ENCODE measurements around the gene JMJD4. TPM values are rescaled to one million over a fixed set of nuclear protein-coding genes. Genes with fewer than 3 reads are reported as not detected.

Gene JMJD4
- total RNA-seq, 1 donor from 2014 or later: 13.4 TPM

DNA sequence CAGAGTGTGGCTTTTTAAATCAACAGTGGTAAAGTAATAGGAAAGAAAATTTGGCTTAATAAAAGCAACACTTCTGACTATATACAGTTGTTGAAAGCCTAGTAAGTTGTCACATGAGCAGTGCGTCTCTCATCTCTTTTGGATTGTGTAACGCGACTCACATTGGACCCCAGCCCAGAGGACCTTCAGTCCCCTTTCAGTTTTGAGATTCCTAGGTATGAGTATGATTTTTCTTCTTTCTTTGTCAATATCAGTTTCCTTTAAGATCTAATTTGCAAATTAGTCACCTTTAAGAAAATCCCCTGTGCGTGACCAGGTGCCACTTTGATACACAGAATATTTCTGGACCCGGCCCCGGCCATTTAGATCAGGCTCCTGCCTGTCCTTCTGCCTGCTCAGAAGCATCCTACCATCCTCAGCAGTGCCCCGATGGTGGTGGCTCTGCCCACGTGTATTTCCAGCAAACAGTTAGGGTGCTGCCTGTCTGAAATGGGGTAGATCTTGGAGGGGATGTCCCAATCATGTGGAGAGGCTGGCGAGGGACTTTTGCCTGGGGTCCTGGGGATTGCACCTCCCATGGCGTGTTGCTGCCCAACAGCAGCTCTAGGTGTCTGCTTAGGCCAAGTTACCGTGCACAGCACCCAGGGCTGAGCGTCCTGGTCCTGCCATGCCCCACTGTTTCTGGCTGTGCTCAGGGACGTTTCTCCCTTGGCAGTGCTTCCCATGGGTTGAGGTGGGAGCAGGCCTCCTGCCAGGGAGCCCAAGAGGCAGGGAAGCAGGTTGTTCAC, 21.3 kb upstream of the JMJD4 start:
- ATAC-seq (peak; percentile 48), DNase-seq (ENCODE audit: low spot score) (no peak)
- intact Hi-C loops (cut with DNase I): no loop called here

DNA sequence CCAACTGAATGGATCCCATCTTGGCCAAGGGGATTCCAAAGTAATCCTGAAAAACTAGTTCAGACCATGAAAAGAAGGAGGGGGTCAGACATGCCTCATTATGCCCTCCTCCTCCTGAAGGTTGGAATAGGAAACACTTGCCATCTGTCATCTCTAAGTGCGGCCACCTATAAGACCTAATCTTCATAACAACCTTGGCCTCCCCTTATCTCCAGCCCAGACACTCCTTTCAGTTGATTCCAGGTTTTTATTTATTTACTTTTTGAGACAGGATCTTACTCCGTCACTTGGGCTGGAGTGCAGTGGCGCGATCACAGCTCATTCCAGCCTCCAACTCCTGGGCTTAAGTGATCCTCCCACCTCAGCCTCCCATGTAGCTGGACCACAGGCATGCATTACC, 19.9 kb upstream of the JMJD4 start:
- intact Hi-C loops (cut with DNase I): no loop called here
- ATAC-seq (no peak), DNase-seq (ENCODE audit: low spot score) (no peak)

DNA sequence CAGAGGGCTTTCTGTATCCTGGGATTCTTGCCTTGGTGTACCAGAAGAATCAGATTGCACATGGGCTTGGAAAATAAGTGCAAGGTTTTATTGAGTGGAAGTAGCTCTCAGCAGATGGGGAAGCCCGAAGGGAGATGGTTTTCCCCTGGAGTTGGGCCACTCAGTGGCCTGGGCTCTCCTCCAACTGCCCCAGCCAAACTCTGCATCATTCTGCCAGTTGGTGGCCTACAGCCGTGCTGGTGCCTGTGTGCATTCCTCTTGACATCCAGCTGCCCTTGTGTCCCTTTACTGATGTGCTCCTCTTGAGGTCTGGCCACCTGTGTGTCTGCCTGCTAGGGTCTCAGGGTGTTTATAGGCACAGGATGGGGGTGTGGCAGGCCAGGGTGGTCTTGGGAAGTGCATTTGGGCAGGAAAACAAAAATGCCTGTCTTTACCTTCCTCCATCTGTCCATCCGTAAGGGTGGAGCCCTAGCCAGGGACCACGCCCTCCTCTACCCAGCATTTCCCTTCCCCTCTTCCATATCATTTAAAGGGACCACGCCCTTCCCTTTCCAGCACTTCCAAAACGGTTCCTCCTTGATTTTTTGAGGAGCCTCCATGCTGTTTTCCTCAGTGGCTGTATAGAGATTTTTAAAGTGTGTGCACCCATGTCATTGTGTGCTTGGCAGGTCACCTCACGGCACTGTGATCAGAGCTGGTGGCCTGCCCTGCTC, 19.1 kb upstream of the JMJD4 start:
- no peak for DNase-seq (ENCODE audit: low spot score)
- peak; percentile 13 for ATAC-seq
- intact Hi-C loops (cut with DNase I): no loop called here

DNA sequence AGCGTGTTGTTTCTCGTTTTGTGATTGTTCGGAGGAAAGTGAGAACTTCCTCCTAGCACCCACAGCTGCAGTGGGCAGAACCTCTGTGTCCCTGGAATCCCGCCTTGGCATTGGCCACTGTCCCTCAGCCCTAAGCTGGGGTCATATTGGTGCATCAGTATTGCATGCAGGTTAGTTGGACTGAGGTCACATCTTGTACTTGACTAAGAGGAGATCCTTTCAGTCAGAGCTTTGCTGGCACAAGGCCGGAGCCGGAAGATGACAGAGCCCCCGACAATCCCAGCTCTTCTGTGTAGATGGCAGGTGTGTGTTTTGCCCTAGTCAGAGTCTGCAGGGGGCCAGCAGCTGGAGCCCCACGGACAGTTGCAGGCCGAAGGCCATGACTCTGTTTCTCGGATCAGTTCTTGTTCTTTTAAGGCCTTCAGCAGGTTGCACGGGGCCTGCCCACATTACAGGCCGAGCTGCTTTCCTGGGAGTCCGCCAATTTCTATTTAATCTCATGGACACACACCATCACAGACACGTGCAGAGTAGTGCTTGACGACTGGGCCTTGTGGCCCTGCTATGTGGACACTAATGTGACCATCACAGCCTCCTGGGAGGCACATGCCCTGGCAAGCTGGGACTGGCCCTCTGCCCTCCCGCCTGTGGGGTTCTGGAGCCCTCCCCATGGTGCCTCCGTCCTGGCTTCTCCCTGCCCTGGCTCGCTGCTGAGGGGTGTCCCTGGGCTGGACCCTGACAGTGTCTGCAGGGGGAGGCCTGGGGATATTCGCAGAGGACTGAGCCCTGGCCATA, 15.0 kb upstream of the JMJD4 start:
- DNase-seq (ENCODE audit: low spot score) (no peak), ATAC-seq (peak; percentile 46)
- intact Hi-C loops (cut with DNase I): no loop called here

DNA sequence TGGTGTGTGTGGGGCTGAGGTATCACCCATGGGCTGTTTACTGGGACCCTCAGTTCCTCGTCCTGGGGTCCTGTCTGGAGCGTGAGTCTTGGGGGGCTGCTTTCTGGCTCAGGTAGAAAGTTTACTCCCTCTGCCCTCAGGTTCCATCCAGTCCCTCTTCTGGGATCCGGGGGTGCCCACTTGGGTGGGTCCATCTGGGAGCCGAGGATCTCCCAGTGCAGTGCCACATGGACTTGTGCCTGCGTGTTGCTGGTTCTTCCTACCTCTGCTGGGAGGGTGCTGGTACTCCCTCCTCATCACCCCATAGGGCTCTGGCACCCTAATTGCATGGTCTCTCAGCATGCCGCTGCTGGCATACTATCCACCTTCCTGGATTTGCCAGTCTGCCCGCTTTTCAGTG, 14.1 kb upstream of the JMJD4 start:
- ATAC-seq: peak; percentile 13
- intact Hi-C loops (cut with DNase I): no loop called here
- no peak for DNase-seq (ENCODE audit: low spot score)

DNA sequence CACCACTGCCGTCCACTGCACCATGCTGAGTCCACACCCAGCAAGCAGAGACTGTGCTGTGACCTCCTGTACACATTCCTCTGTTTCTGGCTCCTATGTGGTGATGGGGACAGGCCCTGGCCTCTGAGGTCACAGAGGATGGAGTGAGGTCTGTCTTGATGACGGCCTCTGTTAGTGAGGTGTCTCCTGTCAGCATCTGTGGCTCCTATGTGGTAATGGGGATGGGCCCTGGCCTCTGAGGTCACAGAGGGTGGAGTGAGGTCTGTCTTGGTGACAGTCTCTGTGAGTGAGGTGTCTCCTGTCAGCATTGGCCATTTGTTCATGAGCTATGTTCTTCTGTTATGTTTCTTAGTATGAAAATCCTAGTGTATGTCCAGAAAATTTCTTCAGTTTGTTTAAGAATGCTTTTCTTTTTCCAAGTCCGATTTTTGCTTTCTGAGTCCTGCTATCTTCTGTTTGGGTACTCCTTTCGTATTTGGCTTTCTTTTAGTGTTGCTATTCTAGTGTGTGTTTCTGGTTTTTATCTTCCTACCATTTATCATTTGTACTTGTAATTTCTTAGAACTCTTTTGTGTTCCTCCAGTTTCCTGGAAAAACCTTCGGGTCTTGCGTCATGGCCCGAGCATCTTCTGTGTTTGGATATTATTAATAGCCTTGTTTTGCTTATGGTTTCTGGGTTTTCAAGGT, 13.5 kb upstream of the JMJD4 start:
- intact Hi-C loops (cut with DNase I): no loop called here
- ATAC-seq (peak; percentile 54), DNase-seq (ENCODE audit: low spot score) (no peak)

DNA sequence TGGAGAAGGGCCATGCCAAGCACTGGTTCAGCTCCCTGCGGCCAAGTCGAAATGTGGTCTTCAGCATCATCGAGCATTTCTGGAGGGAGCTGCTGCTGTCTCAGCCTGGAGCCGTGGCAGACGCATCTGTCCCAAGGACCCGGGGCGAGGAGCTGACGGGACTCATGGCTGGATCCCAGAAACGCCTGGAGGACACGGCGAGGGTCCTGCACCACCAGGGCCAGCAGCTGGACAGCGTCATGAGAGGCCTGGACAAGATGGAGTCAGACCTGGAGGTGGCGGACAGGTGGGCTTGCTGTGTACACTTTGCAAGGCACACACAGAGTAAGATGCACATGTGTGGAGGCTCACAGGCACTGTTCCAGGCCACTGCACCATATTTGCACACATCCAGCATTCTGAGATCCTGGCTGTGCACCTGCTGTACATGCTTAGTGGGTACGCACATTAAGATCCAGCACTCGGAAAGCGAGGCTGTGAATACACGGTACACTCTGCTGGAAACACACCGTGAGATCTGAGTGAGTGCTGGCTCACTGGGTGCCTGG, 12.9 kb upstream of the JMJD4 start:
- intact Hi-C loops (cut with DNase I): no loop called here
- ATAC-seq (no peak), DNase-seq (ENCODE audit: low spot score) (no peak)

DNA sequence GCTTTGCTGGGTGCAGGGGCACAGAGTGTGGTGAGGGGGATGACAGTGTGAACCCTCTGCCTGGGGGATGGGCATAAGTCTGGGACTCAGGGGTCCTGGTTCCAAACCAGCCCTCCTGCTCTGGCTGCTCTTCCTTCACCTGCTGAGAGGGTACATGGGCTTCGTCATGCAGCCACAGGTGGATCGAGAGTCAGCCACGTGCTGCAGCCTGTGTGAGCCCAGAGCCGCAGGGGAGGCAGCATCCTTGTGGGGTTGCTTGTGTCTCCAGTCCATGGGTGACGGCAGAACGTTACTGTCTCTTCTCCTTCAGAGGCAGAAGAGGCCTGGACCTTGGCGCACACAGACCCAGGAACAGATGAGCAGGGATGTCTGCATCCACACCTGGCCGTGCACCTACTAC, 12.3 kb upstream of the JMJD4 start:
- DNase-seq (ENCODE audit: low spot score): no peak
- ATAC-seq: no peak
- intact Hi-C loops (cut with DNase I): no loop called here

DNA sequence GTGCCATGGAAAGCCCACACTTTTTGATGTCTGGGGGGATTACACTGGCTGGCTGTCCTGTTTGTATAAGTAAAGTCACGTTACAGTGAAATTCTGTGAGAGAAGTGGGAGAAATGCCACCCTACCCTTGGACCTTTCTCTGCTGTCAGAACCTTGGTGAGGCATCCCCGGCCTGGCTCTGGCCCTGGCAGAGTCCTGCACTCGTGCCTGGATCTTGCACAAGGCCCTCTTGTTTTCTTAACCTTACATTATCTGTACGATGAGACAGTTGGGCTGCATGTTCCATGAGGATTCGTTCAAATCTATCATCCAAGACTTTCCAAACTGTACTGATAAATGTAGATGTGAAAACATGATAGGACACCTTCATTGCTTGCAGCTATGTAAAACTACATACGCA, 11.6 kb upstream of the JMJD4 start:
- no peak for DNase-seq (ENCODE audit: low spot score)
- intact Hi-C loops (cut with DNase I): no loop called here

DNA sequence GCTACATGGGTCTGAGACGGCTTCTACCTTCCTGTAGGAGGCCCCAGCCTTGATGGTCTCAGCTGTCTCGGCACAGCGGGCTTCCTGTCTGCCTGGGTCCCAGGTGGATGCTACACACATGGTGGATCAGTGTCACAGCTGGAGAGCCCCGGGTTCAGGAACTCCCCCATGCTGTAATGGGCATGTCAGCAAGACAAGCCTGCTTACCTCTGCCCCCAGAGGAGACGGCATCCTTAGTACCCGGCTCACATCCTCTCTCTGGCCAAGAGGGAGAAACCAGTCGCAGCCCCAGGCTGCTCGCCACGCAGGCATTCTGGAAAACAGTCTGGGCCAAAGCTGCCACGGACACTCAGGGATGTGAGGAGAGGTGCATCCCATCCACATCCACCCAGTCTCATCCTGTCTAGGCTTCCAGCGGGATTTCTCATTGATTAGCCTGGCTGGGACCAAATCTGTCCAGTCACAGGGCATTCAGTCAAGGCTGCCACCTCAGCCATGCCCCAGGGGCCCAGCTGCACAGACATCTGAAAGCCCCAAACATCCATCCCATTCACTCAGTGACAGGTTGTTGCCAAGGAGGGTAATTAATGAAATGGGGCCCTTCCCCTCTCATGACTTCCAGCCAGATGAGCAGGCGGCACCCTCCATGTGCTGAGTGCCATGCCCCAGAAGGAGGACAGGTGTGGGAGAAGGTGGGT, 10.6 kb upstream of the JMJD4 start:
- no peak for DNase-seq (ENCODE audit: low spot score)
- no peak for ATAC-seq
- intact Hi-C loops (cut with DNase I): no loop called here

More for the DNA sequence above, 11.6 kb upstream of the JMJD4 start:
- ATAC-seq: no peak

DNA sequence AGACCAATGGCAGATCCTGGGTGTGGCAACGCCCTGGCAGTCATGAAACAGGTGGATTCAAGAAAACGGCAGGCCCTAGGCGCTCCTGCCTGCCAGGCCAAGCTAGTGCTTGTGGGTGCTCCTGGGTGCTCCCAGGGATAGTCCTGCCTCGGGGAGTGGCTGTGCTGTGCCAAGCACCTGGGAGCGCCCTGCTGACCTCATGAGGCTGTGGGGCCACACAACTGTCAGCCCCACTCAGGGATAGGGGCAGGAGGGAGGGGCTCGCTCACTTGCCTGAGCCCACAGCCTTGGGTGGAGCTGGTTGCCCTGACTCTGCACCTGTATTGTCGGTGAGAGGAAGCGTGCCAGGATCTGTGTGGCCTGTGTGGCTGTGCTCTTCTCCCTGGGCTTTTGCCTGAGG, 9.6 kb upstream of the JMJD4 start:
- DNase-seq (ENCODE audit: low spot score): no peak
- ATAC-seq: no peak
- intact Hi-C loops (cut with DNase I): no loop called here

DNA sequence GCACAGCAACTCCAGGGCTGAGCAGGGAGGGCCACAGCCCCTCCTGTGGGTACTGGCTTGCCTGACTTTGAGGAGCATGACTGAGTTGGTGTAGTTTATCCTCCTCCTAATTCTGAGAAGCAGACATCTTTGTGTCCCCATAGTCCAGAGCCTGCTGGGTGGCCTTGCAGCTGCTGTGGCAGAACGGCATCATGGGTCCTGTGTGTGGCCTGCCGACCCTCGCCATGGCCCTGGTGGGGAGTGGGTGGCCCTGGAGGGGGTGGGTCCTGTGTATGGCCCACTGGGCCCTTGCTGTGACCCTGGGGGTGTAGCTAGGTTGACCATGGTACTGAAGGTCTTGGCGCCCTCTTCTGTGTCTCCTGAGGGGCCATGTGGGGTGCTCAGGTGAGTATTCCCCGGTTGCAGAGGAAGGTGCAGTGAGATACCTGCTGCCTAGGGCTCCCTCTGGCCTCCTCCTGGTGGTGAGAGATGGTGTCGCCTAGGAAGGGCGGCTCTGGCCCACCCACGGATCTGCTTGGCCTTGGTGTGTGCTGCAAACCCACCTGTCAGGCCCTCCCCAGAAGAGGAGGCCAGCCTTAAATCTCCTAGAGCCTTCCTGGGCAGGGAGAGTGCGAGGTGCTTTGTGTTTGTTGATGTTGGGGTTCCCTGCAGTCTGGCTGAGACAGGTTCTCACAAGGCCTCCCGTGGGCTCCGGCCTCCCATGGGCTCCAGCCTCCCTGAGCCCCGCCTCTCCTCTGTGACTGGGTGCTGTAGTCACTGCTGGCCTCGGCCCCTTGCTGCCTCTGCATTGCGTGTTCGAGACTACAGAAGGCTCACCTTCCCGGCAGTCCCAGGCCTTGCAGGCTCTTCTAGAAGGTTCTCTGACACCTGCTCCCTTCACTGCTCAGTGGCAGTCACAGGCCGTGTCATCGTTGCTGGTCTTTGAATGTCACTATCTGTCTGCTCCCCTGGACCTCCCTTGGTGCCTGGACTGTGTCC, 7.9 kb upstream of the JMJD4 start:
- intact Hi-C loops (cut with DNase I): no loop called here
- no peak for ATAC-seq
- no peak for DNase-seq (ENCODE audit: low spot score)

DNA sequence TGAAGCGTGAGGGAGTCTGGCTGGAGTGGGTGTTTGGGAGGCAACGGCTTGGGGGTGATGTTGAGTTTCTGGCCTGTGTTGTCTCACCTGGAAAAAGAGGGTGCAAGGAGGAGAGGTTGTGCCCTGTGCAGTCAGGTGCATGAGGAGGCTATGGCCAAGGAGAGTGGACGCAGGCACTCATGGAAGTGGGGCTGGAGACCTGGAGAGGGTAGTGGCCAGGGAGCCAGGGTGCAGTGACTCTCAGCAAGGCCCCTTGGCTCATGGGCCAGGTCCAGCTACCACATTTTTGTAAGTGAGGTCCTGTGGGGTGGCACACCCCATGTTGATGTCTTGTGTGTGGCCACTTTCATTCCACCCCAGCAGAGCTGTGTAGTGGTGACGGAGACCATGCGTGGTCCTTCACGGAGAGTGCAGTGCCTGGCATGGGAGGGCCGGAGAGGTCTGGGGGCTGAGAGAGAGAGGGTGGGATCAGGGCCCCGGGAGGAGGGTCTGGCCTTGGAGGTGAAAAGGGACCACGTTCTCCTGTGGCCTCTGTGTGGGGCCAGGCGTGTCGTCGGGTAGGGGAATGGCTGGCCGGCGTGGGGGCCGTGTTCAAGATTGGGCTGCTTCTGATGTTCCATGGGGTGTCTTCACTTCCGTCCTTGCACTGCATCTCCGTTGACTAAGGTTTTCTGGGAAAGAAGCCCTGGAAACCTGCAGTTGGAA, 6.2 kb upstream of the JMJD4 start:
- no peak for ATAC-seq
- intact Hi-C loops (cut with DNase I): no loop called here
- no peak for DNase-seq (ENCODE audit: low spot score)

DNA sequence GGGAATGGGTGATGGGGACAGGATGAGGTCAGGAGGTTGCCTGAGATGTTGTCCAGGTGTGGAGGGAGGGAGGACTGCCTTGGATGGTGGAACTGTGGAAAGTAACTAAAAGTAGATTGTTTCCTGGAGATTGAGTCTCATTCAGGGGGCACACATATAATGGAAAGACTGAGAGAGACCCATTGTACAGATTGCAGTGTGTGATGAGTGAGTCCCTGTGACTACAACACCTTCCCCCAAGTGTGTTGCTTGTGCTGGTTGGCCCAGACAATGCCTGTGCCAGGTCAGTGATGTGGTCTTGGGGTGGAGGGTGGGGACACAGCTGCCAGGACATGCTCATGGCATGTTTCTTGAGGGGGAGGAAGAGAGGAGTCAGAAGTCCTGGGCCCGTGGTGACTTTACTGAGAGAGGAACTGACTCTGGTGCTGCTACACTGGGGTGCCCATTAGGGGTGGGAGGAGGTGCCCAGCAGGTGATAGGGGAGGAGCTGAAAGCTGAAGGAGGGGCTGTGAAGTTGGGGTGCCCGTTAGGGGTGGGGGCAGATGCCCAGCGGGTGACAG, 5.4 kb upstream of the JMJD4 start:
- ATAC-seq (no peak), DNase-seq (ENCODE audit: low spot score) (no peak)
- intact Hi-C loops (cut with DNase I): no loop called here

DNA sequence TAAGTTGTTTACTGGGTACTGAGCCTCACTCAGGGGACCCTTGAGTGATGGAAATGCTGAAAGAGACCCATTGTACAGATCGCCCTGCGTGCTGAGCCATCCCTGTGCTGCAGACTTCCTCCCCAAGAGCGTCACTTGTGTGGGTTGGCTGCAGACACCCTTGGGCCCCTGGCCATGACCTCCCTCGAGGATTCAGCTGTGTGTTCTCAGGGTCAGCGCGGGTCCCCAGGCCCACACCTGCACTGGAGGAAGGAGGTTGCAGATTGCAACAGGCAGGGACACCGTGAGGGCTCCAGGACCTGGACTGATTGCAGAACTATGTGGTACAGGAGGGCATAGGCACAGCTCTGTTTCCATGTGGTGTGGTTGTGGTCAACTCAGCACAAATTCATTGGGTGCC, 4.5 kb upstream of the JMJD4 start:
- no peak for DNase-seq (ENCODE audit: low spot score)
- no peak for ATAC-seq
- intact Hi-C loops (cut with DNase I): no loop called here

DNA sequence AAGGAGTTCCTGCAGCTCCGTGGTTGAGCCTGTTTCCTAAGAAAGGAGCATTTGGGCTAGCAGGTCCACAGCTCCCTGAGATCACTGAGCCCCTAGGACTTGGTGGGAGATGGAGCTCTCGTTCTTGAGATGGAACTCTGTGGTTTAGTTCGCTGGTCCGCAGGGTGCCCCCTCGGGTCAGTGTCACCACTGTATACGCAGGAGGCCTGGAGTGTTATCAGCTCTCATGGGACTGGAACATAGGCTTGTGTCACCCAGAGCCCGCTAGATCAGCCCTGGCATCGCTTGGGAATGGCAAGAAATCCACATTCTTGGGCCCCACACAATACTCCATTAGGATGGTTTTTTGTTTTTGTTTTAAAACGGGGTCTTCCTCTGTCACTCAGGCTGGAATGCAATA, 3.7 kb upstream of the JMJD4 start:
- ATAC-seq: no peak
- no peak for DNase-seq (ENCODE audit: low spot score)
- intact Hi-C loops (cut with DNase I): no loop called here

All from sciatic nerve (tissue), 2 donors.